Medulla oblongata (tissue), 1 donor: Measurements from ENCODE around the gene MLANA.

Experiments used
- DNase-seq: peaks from one replicate; pipeline ENCODE4 v3.0.0-alpha.2; 2015; ENCODE audit errors: extremely low spot score

MLANA gene, protein sequence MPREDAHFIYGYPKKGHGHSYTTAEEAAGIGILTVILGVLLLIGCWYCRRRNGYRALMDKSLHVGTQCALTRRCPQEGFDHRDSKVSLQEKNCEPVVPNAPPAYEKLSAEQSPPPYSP

DNA sequence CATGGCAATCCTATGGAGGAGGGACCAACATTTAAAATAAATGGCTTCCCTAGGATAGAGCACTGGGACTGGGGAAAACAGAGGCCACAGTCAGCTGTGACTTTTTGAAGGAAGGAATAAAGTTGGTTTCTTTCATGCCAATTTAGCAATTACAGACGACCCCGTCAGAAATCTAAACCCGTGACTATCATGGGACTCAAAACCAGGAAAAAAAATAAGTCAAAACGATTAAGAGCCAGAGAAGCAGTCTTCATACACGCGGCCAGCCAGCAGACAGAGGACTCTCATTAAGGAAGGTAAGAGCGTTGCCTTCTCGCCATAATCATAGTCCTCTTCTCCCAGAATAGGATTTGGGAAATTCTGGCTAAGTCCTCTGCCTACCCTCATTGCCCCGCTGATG is at the start of gene MLANA:
Gene MLANA (plus strand): TSS at position 249 of the 400 bp plus-strand sequence. CDS start 1,586 bp downstream, outside the sequence.
- no peak for DNase-seq

DNA sequence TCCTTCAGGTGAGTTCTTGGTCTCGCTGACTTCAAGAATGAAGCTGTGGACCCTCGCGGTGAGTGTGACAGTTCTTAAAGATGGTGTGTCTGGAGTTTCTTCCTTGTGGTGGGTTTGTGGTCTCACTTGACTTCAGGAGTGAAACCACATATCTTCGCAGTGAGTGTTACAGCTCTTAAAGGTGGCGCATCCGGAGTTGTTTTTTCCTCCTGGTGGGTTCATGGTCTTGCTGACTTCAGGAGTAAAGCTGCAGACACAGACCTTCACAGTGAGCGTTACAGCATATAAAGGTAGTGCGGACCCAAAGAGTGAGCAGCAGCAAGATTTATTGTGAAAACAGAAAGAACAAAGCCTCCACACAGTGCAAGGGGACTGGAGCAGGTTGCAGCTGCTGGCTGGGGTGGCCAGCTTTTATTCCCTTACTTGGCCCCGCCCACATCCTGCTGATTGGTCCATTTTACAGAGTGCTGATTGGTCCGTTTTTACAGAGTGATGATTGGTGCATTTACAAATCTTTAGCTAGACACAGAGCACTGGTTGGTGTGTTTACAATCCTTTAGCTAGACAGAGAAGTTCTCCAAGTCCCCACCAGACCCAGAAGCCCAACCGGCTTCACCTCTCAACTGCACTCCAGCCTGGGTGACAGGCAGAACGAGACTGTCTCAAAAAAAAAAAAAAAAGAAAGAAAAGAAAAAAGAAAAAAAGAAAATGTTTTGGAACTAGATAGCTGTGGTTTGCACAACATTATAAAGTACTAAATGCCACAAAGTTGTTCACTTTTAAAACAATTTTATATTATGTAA is 48.7 kb upstream of the MLANA start:
- no peak for DNase-seq

DNA sequence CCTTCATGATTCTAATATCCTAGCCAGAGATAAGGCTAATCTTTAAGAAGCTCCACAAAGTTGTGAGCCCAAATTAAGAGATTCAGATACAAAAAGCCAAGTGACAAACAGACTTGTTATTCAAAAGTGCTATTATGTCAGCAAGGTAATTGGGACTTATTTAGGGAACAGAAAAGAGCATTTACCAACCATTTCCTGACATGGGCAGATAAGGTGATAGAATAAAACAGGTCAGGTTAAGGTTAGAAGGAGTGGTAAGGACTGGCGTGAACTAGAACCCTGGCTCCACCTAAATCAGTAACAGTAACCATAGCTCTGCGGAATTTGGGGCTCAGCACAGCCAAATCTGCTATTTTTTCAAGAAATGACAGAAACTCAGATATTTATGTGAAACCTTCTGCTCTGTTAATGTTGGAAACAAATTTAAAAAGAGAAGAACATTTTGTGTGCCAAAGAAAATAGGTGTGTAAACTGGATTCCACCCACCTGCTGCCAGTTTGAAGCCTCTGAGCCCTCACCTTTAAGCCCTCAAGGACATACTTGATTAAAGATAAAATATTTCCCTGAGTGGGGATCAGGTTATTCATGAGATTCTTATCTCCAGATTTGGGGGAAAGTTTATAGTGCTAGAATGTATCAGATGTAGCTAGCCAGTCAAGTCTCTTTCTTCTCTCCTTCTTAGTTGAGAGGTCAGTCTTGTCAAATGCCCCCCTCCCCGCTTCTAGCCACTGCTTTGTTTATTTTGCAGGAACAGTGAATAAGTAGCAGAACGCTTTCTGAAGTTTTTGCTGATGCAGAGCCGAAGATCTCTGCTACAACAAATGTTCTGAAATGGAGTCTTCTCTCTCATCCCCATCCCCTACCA is 47.5 kb upstream of the MLANA start:
- DNase-seq, result no peak

DNA sequence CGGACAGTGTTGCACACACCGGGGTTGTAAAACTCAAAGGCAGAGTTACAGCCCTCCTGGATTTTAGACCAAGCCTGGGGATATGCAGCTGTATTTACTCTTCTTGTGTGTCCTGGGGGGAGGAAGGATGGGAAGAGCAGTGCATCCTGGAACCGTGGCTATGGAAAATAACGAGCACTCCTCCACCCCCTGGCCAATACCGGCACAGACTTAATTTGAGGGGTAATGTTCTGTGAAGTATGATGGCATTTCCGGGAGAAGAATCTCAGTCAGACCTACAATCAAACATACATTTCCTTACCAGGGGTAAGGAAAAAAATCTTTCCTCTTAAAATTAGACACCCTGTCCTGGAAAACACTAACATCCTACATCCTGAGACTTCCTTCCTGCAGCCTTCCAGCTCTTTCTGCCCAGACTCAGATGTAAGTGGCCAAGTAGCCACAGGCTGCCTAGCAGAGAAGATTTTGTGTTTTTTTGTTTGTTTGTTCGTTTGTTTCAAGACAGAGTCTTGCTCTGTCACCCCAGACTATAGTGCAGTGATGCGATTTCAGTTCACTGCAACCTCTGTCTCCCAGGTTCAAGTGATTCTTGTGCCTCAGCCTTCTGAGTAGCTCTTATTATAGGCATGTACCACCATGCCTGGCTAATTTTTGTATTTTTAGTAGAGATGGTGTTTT is 46.8 kb upstream of the MLANA start:
- DNase-seq, result no peak

DNA sequence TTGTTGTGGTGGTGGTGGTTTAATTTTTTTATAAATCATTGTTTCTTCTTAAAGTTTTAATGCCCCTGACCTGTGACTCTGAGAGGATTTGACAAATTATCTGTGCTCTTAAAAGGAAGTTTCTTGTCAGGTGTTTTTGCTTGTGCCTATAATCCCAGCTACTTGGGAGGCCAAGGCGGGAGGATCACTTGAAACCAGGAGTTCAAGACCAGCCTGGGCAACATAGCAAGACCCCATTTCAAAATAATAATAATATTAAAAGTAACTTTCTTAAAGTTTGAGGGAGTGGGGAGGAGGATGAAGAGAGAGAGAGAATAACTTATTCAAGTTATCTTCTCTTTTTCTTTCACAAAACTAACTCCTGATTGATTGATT is 45.5 kb upstream of the MLANA start:
- DNase-seq, result no peak

DNA sequence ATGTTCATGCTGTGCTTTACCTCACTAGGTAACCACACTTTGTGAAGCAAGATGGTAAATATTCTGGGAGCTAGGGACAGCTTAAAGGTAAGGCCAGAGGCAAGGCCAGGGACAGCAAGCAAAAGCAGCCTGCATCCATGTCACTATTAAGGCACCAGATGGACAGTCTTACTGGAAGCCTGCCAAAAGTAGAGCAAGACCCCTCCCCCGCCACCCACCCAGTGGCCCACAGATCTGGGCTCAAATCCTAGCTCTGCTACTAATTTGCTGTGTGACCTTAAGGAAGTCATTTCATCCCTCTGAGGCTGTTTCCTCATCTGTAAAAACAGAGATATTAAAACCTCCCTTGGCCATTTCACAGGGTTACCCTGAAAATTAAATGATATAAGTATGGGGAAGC is 44.6 kb upstream of the MLANA start:
- DNase-seq, result no peak

DNA sequence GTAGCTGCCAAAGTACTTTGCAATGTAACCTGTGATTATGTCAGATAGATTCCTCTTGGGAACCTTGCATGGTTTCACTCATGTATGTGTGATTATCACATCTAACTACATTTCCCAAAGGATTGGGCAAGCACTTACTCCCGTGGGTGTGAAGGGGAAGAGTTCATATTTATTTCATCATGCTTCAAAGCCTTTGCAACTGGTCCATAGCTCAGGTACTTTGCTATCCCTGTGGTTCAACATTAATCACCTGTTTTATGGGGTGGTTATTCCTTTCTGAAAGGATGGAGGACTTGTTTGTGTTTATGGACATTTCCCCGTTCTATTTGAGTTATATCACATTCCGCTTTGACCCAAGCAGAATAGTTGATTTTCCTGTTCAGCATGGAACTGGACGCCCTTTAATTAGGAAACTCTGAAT is 44.2 kb upstream of the MLANA start:
- DNase-seq, result no peak

DNA sequence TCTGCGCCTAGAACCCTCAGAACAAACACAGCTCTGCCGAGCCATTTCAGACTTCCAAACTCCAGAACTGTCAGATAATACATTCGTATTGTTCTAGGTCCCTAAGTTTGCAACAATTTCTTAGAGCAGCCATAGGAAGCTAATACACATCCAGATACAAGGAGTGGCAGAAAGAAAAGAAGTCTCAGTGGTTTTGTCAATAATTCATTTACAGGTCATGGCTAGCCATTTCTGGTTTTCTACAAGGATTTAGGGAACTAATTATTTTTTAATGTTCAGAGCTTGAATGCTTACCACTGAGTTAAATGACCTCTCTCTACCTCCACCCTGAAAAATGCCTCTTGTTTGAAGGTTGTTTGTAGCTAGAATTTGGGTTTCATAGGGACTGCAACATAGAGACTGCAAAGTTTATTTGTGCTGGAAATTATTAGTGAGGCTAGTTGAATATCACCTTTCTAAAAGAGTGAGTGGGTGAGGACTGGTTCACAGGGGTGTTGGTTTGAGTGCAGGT is 42.3 kb upstream of the MLANA start:
- no peak for DNase-seq

DNA sequence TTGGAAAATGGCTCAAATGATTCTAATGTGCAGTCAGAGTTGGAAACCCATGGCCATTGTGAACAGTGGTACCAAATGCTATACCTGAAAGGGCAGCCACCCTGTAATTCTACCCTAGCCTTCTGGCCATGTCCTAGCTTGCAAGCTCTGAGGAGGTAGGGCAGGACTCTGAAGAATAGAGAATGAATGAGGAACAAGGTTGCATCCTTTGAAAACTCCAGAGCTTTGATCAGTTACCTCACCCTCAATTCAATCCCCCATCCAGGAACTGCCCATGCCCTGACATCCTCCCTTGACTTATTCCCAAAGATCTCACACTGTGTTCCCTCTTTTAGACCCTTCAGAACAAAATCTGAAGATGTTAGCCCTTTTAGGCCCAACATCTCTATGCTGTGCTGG is 40.0 kb upstream of the MLANA start:
- no peak for DNase-seq

DNA sequence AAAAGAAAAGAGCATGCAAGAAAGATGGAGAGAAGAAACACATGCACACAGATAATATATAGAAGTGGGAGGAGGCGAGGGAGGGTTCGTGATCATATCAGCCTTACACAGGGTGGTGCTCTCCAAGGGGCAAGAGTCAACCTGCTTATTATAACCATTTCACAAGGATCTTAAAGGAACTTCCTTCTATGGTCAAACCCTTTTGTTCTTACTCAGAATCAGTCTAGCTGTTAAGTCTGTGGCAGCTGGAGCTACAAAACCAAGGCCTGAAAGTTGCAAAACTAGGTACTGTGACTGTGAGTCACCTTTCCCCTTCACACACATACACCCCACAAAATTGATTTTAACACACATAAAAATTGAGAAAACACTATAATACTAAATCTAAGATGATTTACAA is 39.2 kb upstream of the MLANA start:
- DNase-seq, result no peak

DNA sequence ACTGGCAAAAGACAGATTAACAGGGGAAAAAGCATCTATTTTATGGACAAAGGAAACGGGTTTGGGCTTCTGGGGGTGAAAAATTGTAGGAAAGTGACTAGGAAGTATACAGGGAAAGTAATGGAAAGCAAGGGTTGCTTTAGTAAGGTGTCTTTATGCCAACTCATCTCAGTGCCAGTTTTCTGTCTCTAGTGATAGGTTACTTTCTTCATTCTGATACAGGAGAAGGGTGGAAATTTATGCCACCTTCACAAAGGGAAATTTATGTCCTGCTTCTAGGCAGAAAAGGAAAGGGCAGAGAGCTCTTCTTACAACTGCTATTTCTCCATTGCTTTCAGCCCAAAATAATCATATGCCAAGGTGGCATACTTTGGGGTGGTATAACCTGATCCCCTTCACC is 37.7 kb upstream of the MLANA start:
- DNase-seq, result no peak

DNA sequence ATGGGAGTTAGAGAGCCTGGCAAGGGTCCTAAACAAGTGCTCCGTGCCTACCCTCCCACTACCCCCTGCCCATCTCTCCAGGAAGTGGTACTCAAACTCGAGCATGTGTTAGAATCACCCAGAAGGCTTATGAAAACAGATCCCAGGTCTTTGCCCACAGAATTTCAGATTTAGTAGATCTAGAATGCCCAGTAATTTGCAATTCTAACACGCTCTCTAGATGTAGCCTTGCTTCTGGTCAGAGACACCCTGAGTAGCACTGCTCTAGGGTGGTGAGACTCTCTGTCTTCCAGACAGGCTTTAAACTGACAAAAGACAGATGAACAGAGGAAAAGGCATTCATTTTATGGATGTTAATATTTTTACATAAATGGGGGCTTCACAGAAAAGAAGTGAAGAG is 37.1 kb upstream of the MLANA start:
- DNase-seq, result no peak

DNA sequence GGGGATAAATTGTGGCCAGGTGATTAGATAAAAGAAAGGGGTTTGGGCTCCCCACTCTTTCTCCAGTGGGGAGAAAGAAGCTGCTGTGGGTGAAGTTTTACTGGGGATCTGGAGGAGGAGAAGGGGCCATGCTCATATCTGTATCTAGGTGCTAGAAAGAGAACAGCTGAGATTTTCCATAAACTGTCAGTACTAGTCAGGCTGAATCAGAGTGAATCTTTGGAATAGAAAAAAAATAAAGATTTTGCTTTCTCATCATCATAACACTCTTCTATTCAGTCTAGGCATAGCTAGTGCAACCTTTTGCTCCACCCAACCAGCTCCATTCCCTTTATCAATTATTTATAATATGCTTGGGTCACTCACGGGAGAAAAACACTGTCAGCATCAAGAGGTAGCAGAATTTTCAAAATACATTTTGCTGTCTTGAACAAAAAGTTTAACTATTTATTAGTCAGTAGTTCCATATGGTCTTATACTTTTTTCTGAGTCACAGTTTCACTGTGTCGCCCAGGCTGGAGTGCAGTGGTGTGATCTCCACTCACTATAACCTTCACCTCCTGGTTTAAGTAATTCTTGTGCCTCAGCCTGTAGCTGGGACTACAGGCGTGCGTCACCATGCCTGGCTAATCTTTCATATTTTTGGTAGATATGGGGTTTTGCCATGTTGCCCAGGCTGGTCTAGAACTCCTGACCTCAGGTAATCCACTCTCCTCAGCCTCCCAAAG is 36.5 kb upstream of the MLANA start:
- no peak for DNase-seq

DNA sequence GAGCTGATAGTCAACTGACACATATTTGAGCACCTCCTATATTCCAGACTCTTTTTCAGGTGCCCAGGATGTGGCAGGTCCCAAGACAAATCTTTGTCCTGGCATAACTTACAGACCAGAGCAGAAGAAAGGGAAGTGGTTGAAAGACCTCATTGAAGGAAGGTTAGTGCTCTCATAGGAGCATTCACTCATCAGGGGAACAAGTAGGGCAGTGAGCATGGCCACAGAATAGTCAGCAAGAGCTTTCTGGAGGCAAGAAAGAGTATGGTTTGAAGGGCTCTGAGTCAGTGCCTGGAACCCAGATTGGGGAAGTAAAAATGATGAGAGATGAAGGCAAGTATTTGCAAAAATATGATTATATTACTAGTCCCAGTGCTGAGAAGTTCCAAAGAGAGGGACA is 32.8 kb upstream of the MLANA start:
- DNase-seq, result no peak

DNA sequence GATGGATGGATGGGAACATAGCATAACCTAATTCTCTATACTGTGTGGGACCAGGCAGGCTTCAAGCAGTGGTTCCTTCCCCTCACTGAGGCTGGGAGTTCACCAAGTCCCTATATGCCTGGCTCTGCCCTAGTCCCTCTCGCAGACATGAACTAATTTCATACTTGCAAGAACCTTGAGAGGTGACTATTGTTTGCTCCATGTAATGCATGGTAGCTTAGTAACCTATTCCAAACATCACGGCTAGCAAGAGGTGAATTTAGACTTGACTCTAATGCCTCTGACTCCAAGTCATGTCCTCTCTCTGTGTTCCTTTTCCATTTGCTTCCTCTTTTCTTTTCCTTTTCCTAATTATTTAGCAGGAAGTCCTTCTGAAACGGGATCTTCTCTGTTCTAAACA is 31.9 kb upstream of the MLANA start:
- no peak for DNase-seq

DNA sequence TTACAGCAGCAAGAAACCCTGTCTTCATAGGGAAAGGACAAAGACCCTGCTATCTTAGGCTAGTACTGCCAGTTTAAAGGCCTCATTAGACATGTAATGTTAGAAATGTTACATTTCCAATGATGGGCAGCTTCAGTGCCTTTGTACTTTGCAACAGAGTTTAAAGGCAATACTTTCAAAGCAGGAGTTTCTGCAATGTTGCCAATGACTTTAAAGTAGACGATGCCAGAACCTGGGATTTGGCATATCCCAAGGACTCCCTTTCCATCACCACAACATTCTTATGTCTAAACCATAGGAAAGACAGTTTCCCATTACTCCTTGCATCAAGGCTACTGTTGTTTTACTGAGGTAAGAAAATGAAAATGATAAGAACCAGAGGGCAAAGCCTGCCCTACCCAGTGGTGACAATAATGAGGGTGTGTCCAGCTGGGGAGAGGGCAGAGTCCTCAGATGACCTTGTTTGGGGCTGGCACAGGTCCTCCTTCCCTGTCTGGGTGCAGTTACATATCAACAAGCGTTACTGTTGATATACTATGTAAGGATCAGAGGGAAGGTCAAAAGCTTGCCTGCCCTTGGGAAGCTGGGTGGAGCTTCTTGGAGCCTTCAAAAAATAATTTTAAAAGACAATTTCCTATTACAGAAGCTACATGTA is 27.5 kb upstream of the MLANA start:
- DNase-seq, result no peak

DNA sequence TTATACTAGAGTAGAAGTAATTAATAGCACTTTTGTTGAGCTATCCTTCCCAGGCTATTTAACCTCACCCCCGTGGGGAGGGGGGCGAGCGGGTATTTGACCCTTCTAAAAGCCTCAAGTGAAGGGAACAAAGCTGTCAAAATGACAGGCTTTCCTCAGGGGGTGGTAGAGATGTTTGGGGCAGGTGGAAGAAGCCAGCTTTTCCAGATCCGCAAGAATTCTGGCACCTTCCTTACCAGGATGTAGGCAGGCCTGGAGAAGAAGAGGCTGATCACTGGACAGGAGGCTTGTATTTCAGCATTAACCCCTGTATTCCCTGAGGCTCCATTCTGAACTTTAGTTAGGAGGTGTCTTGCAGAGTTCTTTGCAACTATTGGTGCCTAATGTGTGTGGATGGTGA is 26.2 kb upstream of the MLANA start:
- DNase-seq, result no peak

DNA sequence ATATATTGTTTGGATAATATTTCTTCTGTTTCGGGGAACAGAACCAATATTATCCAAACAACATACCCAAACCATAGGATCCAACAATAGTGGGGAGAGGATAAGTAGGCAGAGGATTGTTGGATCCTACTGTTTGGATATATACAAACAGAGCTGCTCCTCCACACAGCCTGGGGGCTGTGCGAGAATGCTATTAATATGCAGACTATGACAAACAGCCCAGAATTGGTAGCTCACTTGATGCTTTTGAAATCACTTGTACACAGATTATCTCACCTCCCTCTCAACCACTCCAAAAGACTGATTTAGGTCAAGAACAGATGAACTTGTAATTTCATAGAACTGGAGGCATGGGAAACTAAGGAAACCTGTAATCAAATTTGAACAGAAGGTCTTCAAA is 24.4 kb upstream of the MLANA start:
- no peak for DNase-seq

DNA sequence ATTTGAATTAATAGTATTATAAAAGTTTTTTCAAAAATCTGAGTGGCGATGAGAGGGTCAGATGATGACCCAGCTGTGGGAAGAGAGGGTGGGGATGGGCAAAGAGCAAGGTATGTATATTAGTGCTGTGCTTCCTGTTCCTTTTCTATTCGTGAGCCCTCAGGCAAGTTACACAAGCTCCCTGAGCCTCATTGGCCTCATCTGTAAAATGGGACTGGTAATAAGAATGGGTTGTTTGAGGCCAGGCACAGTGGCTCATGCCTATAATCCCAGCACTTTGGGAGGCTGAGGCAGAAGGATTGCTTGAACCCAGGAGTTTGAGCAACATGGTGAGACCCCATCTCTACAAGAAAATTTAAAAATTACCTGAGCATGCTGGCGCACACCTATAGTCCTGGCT is 24.0 kb upstream of the MLANA start:
- no peak for DNase-seq

DNA sequence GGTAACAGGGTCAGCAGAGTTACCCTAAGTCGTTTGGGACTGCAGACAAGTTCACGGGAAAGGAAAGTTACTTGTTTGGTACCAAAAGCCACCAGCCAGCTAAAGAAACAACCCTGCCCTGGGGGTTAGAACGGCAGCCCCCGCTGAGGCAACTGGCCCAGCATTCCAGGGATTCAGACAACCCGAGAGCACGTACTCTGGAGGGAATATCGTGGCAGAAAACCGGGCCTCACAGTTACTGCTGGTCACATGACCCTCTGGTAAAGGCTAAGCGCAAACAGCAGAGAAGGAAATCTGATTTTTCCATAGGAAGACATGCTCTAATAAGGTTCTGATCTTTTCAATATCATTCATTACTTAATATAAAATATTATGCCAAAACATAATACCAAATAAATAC is 22.5 kb upstream of the MLANA start:
- no peak for DNase-seq
